GM11168 (cell line): ENCODE results near the gene SULT1B1.

Experiments
- in situ Hi-C: fragments of 300-500 bp; cut with MboI; formaldehyde crosslinking; loops from one replicate; pipeline ENCODE4 v1.12.0; 2022; ENCODE audit warnings: low sequenced_read_pairs; ENCODE audit not compliant: unreplicated experiment

SULT1B1 gene

DNA sequence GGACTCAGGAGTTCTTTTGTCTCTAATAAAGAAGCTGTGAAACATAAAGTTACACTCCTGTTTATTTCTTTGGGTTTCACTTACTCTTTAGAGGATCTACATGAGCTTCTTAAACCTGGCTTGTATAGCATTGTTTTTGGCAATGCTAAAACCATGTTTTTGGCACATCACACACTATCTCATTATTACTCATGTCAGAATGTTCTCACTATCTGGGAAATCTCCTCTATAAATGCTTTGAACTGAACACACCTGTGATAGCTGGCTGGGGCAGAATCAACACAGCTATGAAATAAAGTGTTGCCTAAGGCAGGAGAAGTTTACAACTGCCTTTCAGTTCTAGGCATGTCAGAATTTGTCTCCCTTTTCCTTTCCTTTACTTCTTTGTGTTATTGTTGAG is 52.6 kb downstream of the SULT1B1 start:
- in situ Hi-C loops, result no loop called here

DNA sequence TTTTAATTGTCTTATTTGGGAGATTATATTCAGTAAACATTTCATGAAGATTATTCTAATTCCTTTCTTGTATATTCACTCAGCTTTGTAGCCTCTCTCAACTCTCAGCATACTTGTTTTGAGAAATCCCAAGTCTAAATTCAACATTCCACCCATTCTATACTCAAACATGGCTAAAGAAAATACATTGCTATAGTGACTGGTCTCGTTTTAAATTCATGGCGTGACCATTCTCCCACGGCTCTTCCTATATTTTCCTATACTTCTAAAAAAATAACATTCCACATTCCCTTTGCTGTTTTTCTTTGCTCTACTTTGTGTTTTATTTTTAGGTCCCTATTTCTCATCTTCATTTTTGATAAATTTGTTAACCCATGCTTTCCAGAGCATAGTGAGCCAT is 58.2 kb downstream of the SULT1B1 start:
- in situ Hi-C loops, result no loop called here

DNA sequence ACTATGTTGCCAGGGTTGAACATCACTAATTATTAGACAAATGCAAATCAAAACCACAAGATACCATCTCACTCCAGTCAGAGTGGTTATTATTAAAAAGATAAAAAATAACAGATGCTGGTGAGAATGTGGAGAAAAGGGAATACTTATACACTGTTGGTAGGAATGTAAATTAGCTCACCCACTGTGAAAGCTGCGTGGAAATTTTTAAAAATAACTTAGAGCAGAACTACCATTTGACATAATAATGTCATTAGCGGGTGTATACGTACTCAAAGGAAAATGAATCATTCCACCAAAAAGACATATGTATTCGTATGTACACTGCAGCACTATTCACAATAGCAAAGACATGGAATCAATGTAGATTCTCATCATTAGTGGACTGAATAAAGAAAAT is 58.7 kb downstream of the SULT1B1 start:
- in situ Hi-C loops, result no loop called here

DNA sequence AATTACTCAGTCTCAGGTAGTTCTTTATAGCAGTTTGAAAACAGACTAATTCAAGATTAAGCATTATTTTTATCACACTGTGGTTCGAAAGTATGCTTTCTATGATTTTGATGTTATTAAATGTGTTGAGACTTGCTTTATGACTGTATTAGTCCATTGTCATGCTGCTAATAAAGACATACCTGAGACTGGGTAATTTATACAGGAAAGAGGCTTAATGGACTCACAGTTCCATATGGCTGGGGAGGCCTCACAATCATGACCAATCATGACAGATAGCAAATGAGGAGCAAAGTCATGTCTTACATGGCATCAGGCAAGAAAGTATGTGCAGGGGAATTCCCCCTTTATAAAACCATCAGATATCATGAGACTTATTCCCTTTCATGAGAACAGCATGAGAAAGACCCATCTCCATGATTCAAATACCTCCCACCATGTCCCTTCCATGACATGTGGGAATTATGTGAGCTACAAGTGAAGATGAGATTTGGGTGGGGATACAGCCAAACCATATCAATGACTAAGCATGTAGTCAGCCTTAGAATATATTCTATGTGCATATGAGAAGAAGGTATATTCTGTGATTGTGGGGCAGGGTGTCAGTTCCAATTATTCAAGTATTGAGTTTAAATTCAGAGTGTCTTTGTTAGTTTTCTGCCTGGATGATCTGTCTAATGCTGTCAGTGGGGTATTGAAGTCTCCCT is 62.7 kb downstream of the SULT1B1 start:
- in situ Hi-C loops, result loop anchor here (25.0 kb wide), 1 partner anchor 490 kb away; the partner anchor contains the start of gene ODAM

DNA sequence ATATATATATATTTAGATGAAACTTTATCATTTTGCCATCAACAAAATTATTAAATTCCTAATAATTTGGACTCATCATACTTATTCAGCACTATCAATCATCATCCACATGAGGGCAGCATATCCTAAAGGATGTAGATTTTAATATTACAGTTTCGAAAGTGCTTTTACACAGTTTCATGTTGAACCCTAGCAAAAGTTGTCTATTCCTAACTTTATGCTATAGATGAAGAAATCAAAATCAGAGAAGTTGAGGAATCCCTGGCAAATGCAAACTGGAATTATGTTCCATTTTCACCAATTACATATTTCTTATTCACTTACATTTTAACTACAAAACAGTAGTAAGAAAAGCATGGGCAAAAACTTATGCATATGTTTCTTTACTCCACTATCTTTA is 70.8 kb downstream of the SULT1B1 start:
- in situ Hi-C loops, result loop anchor here (5.0 to 25.0 kb wide), 2 partner anchors 193 to 498 kb away; partner anchors contain the start of gene ODAM

DNA sequence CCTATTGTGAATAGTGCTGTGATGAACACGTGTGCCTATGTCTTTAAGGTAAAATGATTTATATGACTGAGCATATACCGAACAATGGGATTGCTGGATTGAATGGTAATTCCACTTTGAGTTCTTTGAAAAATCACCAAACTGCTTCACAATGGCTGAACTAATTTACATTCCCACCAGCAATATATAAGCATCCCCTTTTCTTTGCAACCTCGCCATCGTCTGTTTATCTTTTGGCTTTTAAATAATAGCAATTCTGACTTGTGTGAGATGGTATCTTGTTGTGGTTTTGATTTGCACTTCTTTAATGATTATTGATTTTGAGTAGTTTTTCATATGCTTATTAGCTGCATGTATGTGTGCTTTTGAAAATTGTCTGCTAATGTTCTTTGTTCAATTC is 75.6 kb downstream of the SULT1B1 start:
- in situ Hi-C loops, result loop anchor here (5.0 to 25.0 kb wide), 2 partner anchors 197 to 502 kb away; partner anchors contain the start of gene ODAM
